SK-N-SH treated with all-trans-retinoic acid at 6 μM for 48 hours (cell line): Measurements from ENCODE around the gene PIMREG.

Experiments
- ARNTL ChIP-seq: fragments of 450-650 bp; formaldehyde crosslinking; IDR thresholded peaks from 2 replicates; pipeline ENCODE4 v1.5.0; 2020; ENCODE audit warnings: low read depth, mild to moderate bottlenecking, moderate library complexity, borderline replicate concordance
- ESRRG ChIP-seq: fragments of 250-450 bp; sonication (Bioruptor Pico); IDR thresholded peaks from 2 replicates; pipeline ENCODE4 v1.6.1; 2021; ENCODE audit warnings: mild to moderate bottlenecking
- ISL1 ChIP-seq: fragments of 250-450 bp; sonication (Bioruptor Pico); IDR thresholded peaks from 2 replicates; pipeline ENCODE4 v2.1.2; 2022; ENCODE audit warnings: mild to moderate bottlenecking, moderate library complexity
- SNAI2 ChIP-seq: fragments of 250-450 bp; sonication (Bioruptor Pico); IDR thresholded peaks from 2 replicates; pipeline ENCODE4 v1.5.0; 2020; ENCODE audit warnings: mild to moderate bottlenecking, moderate library complexity
- TSHZ2 ChIP-seq: fragments of 250-450 bp; sonication (Bioruptor Pico); IDR thresholded peaks from 2 replicates; pipeline ENCODE4 v1.5.0; 2020; ENCODE audit warnings: mild to moderate bottlenecking, moderate library complexity
- ZFP3 ChIP-seq: fragments of 250-450 bp; sonication (Bioruptor Pico); IDR thresholded peaks from 2 replicates; pipeline ENCODE4 v1.5.0; 2020; ENCODE audit warnings: mild to moderate bottlenecking, moderate library complexity
- ZFP30 ChIP-seq: fragments of 450-650 bp; formaldehyde crosslinking; IDR thresholded peaks from 2 replicates; pipeline ENCODE4 v1.5.0; 2022; ENCODE audit warnings: mild to moderate bottlenecking, moderate library complexity
- TF ChIP-seq, protein P1 (sequence below): fragments of 250-450 bp; sonication (Bioruptor Pico); IDR thresholded peaks from 2 replicates; pipeline ENCODE4 v1.8.0; 2020; ENCODE audit warnings: mild to moderate bottlenecking, moderate library complexity, borderline replicate concordance

- TF ChIP-seq SNAI2 (CRISPR knock-in tag) = no peak
- TF ChIP-seq, protein P1, sequence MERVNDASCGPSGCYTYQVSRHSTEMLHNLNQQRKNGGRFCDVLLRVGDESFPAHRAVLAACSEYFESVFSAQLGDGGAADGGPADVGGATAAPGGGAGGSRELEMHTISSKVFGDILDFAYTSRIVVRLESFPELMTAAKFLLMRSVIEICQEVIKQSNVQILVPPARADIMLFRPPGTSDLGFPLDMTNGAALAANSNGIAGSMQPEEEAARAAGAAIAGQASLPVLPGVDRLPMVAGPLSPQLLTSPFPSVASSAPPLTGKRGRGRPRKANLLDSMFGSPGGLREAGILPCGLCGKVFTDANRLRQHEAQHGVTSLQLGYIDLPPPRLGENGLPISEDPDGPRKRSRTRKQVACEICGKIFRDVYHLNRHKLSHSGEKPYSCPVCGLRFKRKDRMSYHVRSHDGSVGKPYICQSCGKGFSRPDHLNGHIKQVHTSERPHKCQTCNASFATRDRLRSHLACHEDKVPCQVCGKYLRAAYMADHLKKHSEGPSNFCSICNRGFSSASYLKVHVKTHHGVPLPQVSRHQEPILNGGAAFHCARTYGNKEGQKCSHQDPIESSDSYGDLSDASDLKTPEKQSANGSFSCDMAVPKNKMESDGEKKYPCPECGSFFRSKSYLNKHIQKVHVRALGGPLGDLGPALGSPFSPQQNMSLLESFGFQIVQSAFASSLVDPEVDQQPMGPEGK (CRISPR knock-in tag) = no peak
- TF ChIP-seq ISL1 (CRISPR knock-in tag) = no peak
- no peak for TF ChIP-seq ESRRG (CRISPR knock-in tag)
- no peak for TF ChIP-seq ZFP3 (CRISPR knock-in tag)
- TF ChIP-seq ARNTL (CRISPR knock-in tag) = no peak
- no peak for TF ChIP-seq ZFP30 (CRISPR knock-in tag)
- TF ChIP-seq TSHZ2 = no peak
Observed at GRCh38 chr17:6471531-6472465, 27.5 kb downstream of the PIMREG start.
